H1 (cell line): ENCODE data around the gene S1PR3. TPM values are rescaled to one million over a fixed set of nuclear protein-coding genes. Genes with fewer than 3 reads are reported as not detected.

Experiments used
- CTCF ChIA-PET: fragments of 300-600 bp; sonication (Branson Sonifier 250); formaldehyde crosslinking; loops from one replicate; lab custom pipeline; 2021; ENCODE audit not compliant: partially characterized antibody; lab: Charles Lee
- POLR2A ChIA-PET: fragments of 300-600 bp; sonication (Branson Sonifier 250); formaldehyde crosslinking; loops from one replicate; lab custom pipeline; 2021; ENCODE audit warnings: inconsistent platforms; ENCODE audit not compliant: partially characterized antibody; lab: Charles Lee
- DNase-seq, 2 experiments: peaks; one replicate each; pipeline versions ENCODE4 v3.0.0 to v3.0.0-alpha.2; 2010 to 2022; ENCODE audit warnings: low spot score in 2 of 2, low read depth in 1 of 2, mixed read lengths in 1 of 2
- FAIRE-seq: peaks from 2 replicates; lab custom pipeline; 2011; peaks lifted over from hg19 to GRCh38; lab: Jason Lieb, UNC
- H2AFZ ChIP-seq: 2 replicates; pipeline ENCODE4 v1.8.1; 2012; ENCODE audit warnings: low read length, inconsistent platforms
- H2AK5ac ChIP-seq: 2 replicates; pipeline ENCODE4 v1.6.1; 2013; ENCODE audit warnings: low read depth, low read length
- H2BK120ac ChIP-seq: replicated peaks from 2 replicates; pipeline ENCODE3; 2013; ENCODE audit warnings: low read depth, low read length, inconsistent platforms
- H2BK12ac ChIP-seq: 2 replicates; pipeline ENCODE4 v1.6.1; 2013; ENCODE audit warnings: low read depth, low read length
- H2BK15ac ChIP-seq: 2 replicates; pipeline ENCODE4 v1.6.1; 2013; ENCODE audit warnings: low read length
- H2BK20ac ChIP-seq: 2 replicates; pipeline ENCODE4 v1.6.1; 2013; ENCODE audit warnings: low read length
- H2BK5ac ChIP-seq: 2 replicates; pipeline ENCODE4 v1.6.1; 2013; ENCODE audit warnings: low read depth, low read length
- H3K14ac ChIP-seq: 2 replicates; pipeline ENCODE4 v1.6.1; 2013; ENCODE audit warnings: inconsistent platforms; ENCODE audit not compliant: insufficient read length
- H3K18ac ChIP-seq: 2 replicates; pipeline ENCODE4 v1.6.1; 2013; ENCODE audit warnings: low read length; ENCODE audit errors: extremely low read depth
- H3K23ac ChIP-seq: 2 replicates; pipeline ENCODE4 v1.6.1; 2013; ENCODE audit warnings: inconsistent platforms; ENCODE audit not compliant: insufficient read length
- H3K23me2 ChIP-seq: 2 replicates; pipeline ENCODE4 v1.6.1; 2013; ENCODE audit warnings: low read depth, low read length
- H3K27ac ChIP-seq: 2 replicates; pipeline ENCODE4 v1.6.1; 2011; ENCODE audit warnings: low read depth, low read length, inconsistent platforms
- H3K27me3 ChIP-seq, 4 experiments: replicated peaks in 1 of 4; 1 replicate in 1 of 4; 2 replicates in 3 of 4; pipeline versions ENCODE4 v1.6.1 to v1.8.1; 2011 to 2013; ENCODE audit warnings: low read length in 3 of 4, mild to moderate bottlenecking in 3 of 4, inconsistent platforms in 2 of 4, mixed read lengths in 2 of 4, moderate library complexity in 1 of 4; ENCODE audit not compliant: control insufficient read depth in 3 of 4, insufficient read depth in 3 of 4; ENCODE audit errors: extremely low read depth in 1 of 4
- H3K36me3 ChIP-seq, 4 experiments: 2 replicates each; pipeline versions ENCODE4 v1.6.1 to v1.8.1; 2011 to 2013; ENCODE audit warnings: mild to moderate bottlenecking in 4 of 4, low read length in 3 of 4, moderate library complexity in 2 of 4, control low read depth in 1 of 4, inconsistent platforms in 1 of 4; ENCODE audit not compliant: insufficient read depth in 4 of 4, control insufficient read depth in 2 of 4
- H3K4ac ChIP-seq: replicated peaks from 2 replicates; pipeline ENCODE3; 2013; ENCODE audit warnings: low read length, low read depth, mixed read lengths, inconsistent platforms; ENCODE audit not compliant: insufficient read length
- H3K4me1 ChIP-seq, 4 experiments: replicated peaks in 1 of 4; 1 replicate in 1 of 4; 2 replicates in 3 of 4; pipeline versions ENCODE4 v1.6.1 to v1.8.1; 2011 to 2013; ENCODE audit warnings: low read length in 3 of 4, inconsistent platforms in 2 of 4, mixed read lengths in 1 of 4; ENCODE audit not compliant: insufficient read depth in 4 of 4, control insufficient read depth in 3 of 4
- H3K4me2 ChIP-seq, 2 experiments: 2 replicates each; pipeline versions ENCODE4 v1.6.1 to v1.8.1; 2011 to 2013; ENCODE audit warnings: low read depth in 2 of 2, low read length in 2 of 2, control low read depth in 1 of 2, inconsistent platforms in 1 of 2, mild to moderate bottlenecking in 1 of 2; ENCODE audit not compliant: insufficient read depth in 1 of 2
- H3K4me3 ChIP-seq, 4 experiments: fragments of 200-600, 300-600 bp in 1 of 4; sonication (generic), shearing (Covaris generic), sonication (Bioruptor Twin) in 1 of 4; 2 replicates each; pipeline versions ENCODE4 v1.5.1 to v1.8.1; 2011 to 2016; ENCODE audit warnings: low read length in 4 of 4, low read depth in 3 of 4, control low read depth in 2 of 4, inconsistent platforms in 2 of 4, mild to moderate bottlenecking in 2 of 4, mixed read lengths in 1 of 4, moderate library complexity in 1 of 4; ENCODE audit not compliant: insufficient read depth in 2 of 4; ENCODE audit errors: extremely low read depth in 1 of 4
- H3K56ac ChIP-seq: replicated peaks from 2 replicates; pipeline ENCODE3; 2013; ENCODE audit warnings: low read depth, mild to moderate bottlenecking, mixed read lengths, low read length, inconsistent platforms; ENCODE audit not compliant: insufficient read length
- H3K79me1 ChIP-seq: 2 replicates; pipeline ENCODE4 v1.6.1; 2013; ENCODE audit warnings: low read depth, low read length, control low read depth
- H3K79me2 ChIP-seq, 2 experiments: 2 replicates each; pipeline versions ENCODE4 v1.6.1 to v1.8.1; 2012 to 2013; ENCODE audit warnings: low read length in 2 of 2, mild to moderate bottlenecking in 2 of 2, inconsistent platforms in 1 of 2; ENCODE audit not compliant: insufficient read depth in 2 of 2, control insufficient read depth in 1 of 2
- H3K9ac ChIP-seq, 4 experiments: replicated peaks in 1 of 4; 1 replicate in 1 of 4; 2 replicates in 3 of 4; pipeline versions ENCODE4 v1.6.1 to v1.8.1; 2011 to 2013; ENCODE audit warnings: low read depth in 3 of 4, low read length in 3 of 4, control low read depth in 2 of 4, mild to moderate bottlenecking in 2 of 4, moderate library complexity in 2 of 4, inconsistent platforms in 1 of 4; ENCODE audit errors: extremely low read depth in 1 of 4
- H3K9me3 ChIP-seq, 2 experiments: 2 replicates each; pipeline versions ENCODE4 v1.6.1 to v1.8.1; 2012 to 2013; ENCODE audit warnings: mild to moderate bottlenecking in 2 of 2, moderate library complexity in 2 of 2, control low read depth in 1 of 2, inconsistent platforms in 1 of 2, low read depth in 1 of 2, low read length in 1 of 2, mixed read lengths in 1 of 2; ENCODE audit not compliant: insufficient read depth in 2 of 2
- H4K20me1 ChIP-seq, 2 experiments: replicated peaks in 1 of 2; 2 replicates each; pipeline versions ENCODE3 to v1.8.1; 2011 to 2013; ENCODE audit warnings: inconsistent platforms in 2 of 2, low read length in 2 of 2, mild to moderate bottlenecking in 1 of 2; ENCODE audit not compliant: insufficient read depth in 2 of 2, control insufficient read depth in 1 of 2
- H4K5ac ChIP-seq: 2 replicates; pipeline ENCODE4 v1.6.1; 2013; ENCODE audit warnings: low read length, low read depth, mixed read lengths, inconsistent platforms; ENCODE audit not compliant: insufficient read length
- H4K8ac ChIP-seq: 2 replicates; pipeline ENCODE4 v1.8.0; 2013; ENCODE audit warnings: mild to moderate bottlenecking, moderate library complexity, low read length, inconsistent platforms; ENCODE audit not compliant: insufficient read depth; ENCODE audit errors: extremely low read depth
- H4K91ac ChIP-seq: replicated peaks from 2 replicates; pipeline ENCODE3; 2013; ENCODE audit warnings: low read length, mixed read lengths, inconsistent platforms; ENCODE audit not compliant: insufficient read length
- WGBS, 2 experiments: shearing (Covaris generic) in 1 of 2; methylation state at CpG; one replicate each; pipeline versions ENCODE4 v1.1.6 to v1.1.7; 2013 to 2015; ENCODE audit warnings: low lambda C conversion rate in 2 of 2, mixed read lengths in 2 of 2, inconsistent platforms in 1 of 2, low coverage in 1 of 2, missing lambda C conversion rate in 1 of 2; ENCODE audit not compliant: insufficient replicate concordance in 2 of 2, insufficient coverage in 1 of 2, insufficient read length in 1 of 2; ENCODE audit errors: extremely low coverage in 1 of 2, missing lambda C conversion rate in 1 of 2; 5-methylcytosine and 5-hydroxymethylcytosine counted together
- polyA plus RNA-seq, 7 experiments: library from polyadenylated mRNA; depleted of rRNA in 3 of 7; stranded (reverse) in 5 of 7; unstranded in 2 of 7; fragments of >200 nt in 5 of 7; fragments of 200-250 nt in 2 of 7; gene quantifications; 1 replicate in 5 of 7; 2 replicates in 1 of 7; 4 replicates in 1 of 7; pipeline versions ENCODE4 v1.2.1 to v1.2.3, GENCODE V29; 2011 to 2013; ENCODE audit warnings: missing spikeins in 2 of 7, mixed read lengths in 2 of 7
- total RNA-seq: library from RNA; stranded (reverse); fragmentation: NEBNext Ultra II Directional; extraction: Animal tissue kit (Norgen Biotek cat#: 25700); gene quantifications from 2 replicates; pipeline ENCODE4 v1.2.1, GENCODE V29; 2021

S1PR3 gene
- total and polyA plus RNA-seq, 2 of the 8 experiments (the other 6 are each of a cell fraction or from before 2014, with no cell fraction given), result 3.7 to 6.4 TPM

GRCh38 chr9:89006267-89006666, 15.0 kb downstream of the S1PR3 start:
- Histone ChIP-seq H2BK15ac (no peak overlapping the region), H2BK5ac (no peak overlapping the region), H3K9me3 (no peaks in the 10 kb centered on the region), H2BK120ac (no peak overlapping the region), H3K4me1 (peaks cover 0 to 9% (median 4%) of the 10 kb centered on the region in 4 experiments; a peak in 5 of 7 replicates), H3K27me3 (no peaks in the 10 kb centered on the region), H4K8ac (no peak overlapping the region), H3K23ac (no peak overlapping the region), H4K91ac (no peak overlapping the region), H3K36me3 (peaks cover 0 to 7% (median 0%) of the 10 kb centered on the region in 4 experiments; a peak in 1 of 8 replicates), H3K79me2 (no peaks in the 10 kb centered on the region), H3K27ac (no peak overlapping the region), H3K79me1 (no peaks in the 10 kb centered on the region), H3K56ac (no peak overlapping the region), H3K9ac (no peak overlapping the region), H2BK20ac (no peak overlapping the region), H4K5ac (no peak overlapping the region), H2AFZ (no peak overlapping the region), H3K4ac (no peak overlapping the region), H3K18ac (no peak overlapping the region), H3K4me2 (no peak overlapping the region), H2AK5ac (no peak overlapping the region), H3K14ac (no peak overlapping the region), H3K4me3 (no peak overlapping the region), H4K20me1 (peaks cover 0 to 6% of the 10 kb centered on the region in 2 experiments), H2BK12ac (no peak overlapping the region), H3K23me2 (no peaks in the 10 kb centered on the region)
- no peak for DNase-seq
- POLR2A ChIA-PET, result interaction anchor here (0.7 kb wide), 1 partner anchor 356 kb away, joined by 3 read pairs; no protein-coding TSS in a partner anchor
- FAIRE-seq, result no peak
- 80% methylated on average over 2 of the region's 2 CpGs; no CpG with 5 or more reads in 1 of the 2 experiments for WGBS, 2 experiments
- CTCF ChIA-PET, result interaction anchor here (1.5 kb wide), 1 partner anchor 42 kb away, joined by 3 read pairs; no protein-coding TSS in a partner anchor
